K562 (cell line): Measurements from ENCODE around the gene DHX58. TPM values are rescaled to one million over a fixed set of nuclear protein-coding genes. Genes with fewer than 3 reads are reported as not detected.

Source experiments
- ATAC-seq: fragments of 200-7000 bp; cut with Tn5 transposase; 3 replicates; pipeline ENCODE4 v1.9.1; 2020; ENCODE audit warnings: moderate library complexity
- BruUV-seq: library from RNA; stranded (reverse); fragments of 400-500 nt; replicated peaks from 2 replicates; lab custom pipeline; 2021; lab: Mats Ljungman, UMichigan
- CTCF ChIA-PET: fragments of 300-600 bp; formaldehyde crosslinking; extraction: SDS; loops from one replicate; lab custom pipeline; 2021; ENCODE audit warnings: low intra/inter-chr PET ratio; lab: Yijun Ruan, JAX
- POLR2A ChIA-PET: fragments of 300-600, 350-650 bp; sonication (Branson Sonifier 250); formaldehyde crosslinking; extraction: SDS; loops from one replicate; lab custom pipeline; 2021; ENCODE audit warnings: antibody characterized with exemption, inconsistent platforms; lab: Yijun Ruan, JAX
- DNase-seq, 4 experiments: peaks; one replicate each; pipeline versions ENCODE4 v3.0.0 to v3.0.0-alpha.2; 2011 to 2018; ENCODE audit warnings: low spot score in 3 of 4, mixed read lengths in 3 of 4; ENCODE audit errors: extremely low read depth in 1 of 4
- FAIRE-seq: peaks from 2 replicates; lab custom pipeline; 2011; peaks lifted over from hg19 to GRCh38; lab: Jason Lieb, UNC
- H2AFZ ChIP-seq: 2 replicates; pipeline ENCODE4 v1.6.0; 2011; ENCODE audit warnings: low read depth, low read length, control low read depth, inconsistent platforms
- H3K27ac ChIP-seq: fragments of 200-600 bp; 3 replicates; pipeline ENCODE4 v1.8.0; 2011; ENCODE audit warnings: low read depth, mild to moderate bottlenecking, control low read depth, inconsistent platforms, low read length, moderate library complexity, mixed read lengths; ENCODE audit errors: extremely low read depth
- H3K27me3 ChIP-seq, 2 experiments: fragments of 300-600 bp in 1 of 2; 2 replicates in 1 of 2; 3 replicates in 1 of 2; pipeline versions ENCODE4 v1.6.0 to v1.8.0; 2011; ENCODE audit warnings: inconsistent platforms in 2 of 2, low read length in 2 of 2, mild to moderate bottlenecking in 1 of 2, mixed read lengths in 1 of 2, moderate library complexity in 1 of 2; ENCODE audit not compliant: control insufficient read depth in 2 of 2, insufficient read depth in 2 of 2
- H3K36me3 ChIP-seq: fragments of 300-600 bp; 3 replicates; pipeline ENCODE4 v1.8.0; 2011; ENCODE audit warnings: mild to moderate bottlenecking, low read length, inconsistent platforms; ENCODE audit not compliant: control insufficient read depth, insufficient read depth
- H3K4me1 ChIP-seq, 2 experiments: fragments of 200-600 bp in 1 of 2; replicated peaks in 1 of 2; 2 replicates in 1 of 2; 3 replicates in 1 of 2; pipeline versions ENCODE4 v1.5.1 to v1.8.0; 2011; ENCODE audit warnings: inconsistent platforms in 2 of 2, low read length in 2 of 2, mild to moderate bottlenecking in 1 of 2, mixed read lengths in 1 of 2, moderate library complexity in 1 of 2; ENCODE audit not compliant: control insufficient read depth in 2 of 2, insufficient read depth in 2 of 2
- H3K4me2 ChIP-seq: 2 replicates; pipeline ENCODE4 v1.6.1; 2011; ENCODE audit warnings: low read length, control low read depth, inconsistent platforms, mixed read lengths; ENCODE audit not compliant: insufficient read depth
- H3K4me3 ChIP-seq: fragments of 200-600 bp; sonication (generic), shearing (Covaris generic); 2 replicates; pipeline ENCODE4 v1.5.1; 2016; ENCODE audit warnings: control low read depth, inconsistent platforms
- H3K79me2 ChIP-seq: fragments of 200-600 bp; 3 replicates; pipeline ENCODE4 v1.8.0; 2011; ENCODE audit warnings: low read length, inconsistent platforms; ENCODE audit not compliant: control insufficient read depth, insufficient read depth
- H3K9ac ChIP-seq, 2 experiments: 2 replicates each; pipeline versions ENCODE4 v1.6.0 to v1.6.1; 2011; ENCODE audit warnings: low read depth in 2 of 2, low read length in 2 of 2, control low read depth in 1 of 2, inconsistent platforms in 1 of 2, mild to moderate bottlenecking in 1 of 2, mixed read lengths in 1 of 2; ENCODE audit not compliant: insufficient read depth in 1 of 2
- H3K9me1 ChIP-seq: one replicate; pipeline ENCODE4 v1.6.0; 2011; ENCODE audit warnings: inconsistent platforms, mild to moderate bottlenecking, low read length, moderate library complexity; ENCODE audit not compliant: control insufficient read depth, insufficient read depth
- H3K9me3 ChIP-seq: replicated peaks from 2 replicates; pipeline ENCODE4 v1.5.1; 2011; ENCODE audit warnings: low read depth, low read length, inconsistent platforms; ENCODE audit not compliant: control insufficient read depth, insufficient read depth
- H4K20me1 ChIP-seq: replicated peaks from 2 replicates; pipeline ENCODE4 v1.6.1; 2011; ENCODE audit warnings: low read length, inconsistent platforms, mixed read lengths; ENCODE audit not compliant: control insufficient read depth, insufficient read depth
- ETV6 ChIP-seq, 3 experiments: fragments of 150-350 bp in 1 of 3; sonication (generic) in 1 of 3; formaldehyde crosslinking in 1 of 3; IDR thresholded peaks; 2 replicates each; pipeline versions ENCODE4 v1.6.1 to v1.8.0; 2014 to 2022; ENCODE audit warnings: borderline replicate concordance in 2 of 3, low read depth in 2 of 3, antibody characterized with exemption in 1 of 3, low read length in 1 of 3, mild to moderate bottlenecking in 1 of 3, missing genetic modification reagents in 1 of 3
- ID3 ChIP-seq, 2 experiments: fragments of 250-450 bp in 1 of 2; fragments of 450-650 bp in 1 of 2; sonication (Bioruptor Pico) in 1 of 2; IDR thresholded peaks; 2 replicates each; pipeline versions ENCODE4 v1.6.1 to v1.8.0; 2016 to 2021; ENCODE audit warnings: mild to moderate bottlenecking in 2 of 2, moderate library complexity in 2 of 2, missing compliant biosample characterization in 1 of 2, missing genetic modification characterization in 1 of 2
- KAT7 ChIP-seq: sonication (generic); formaldehyde crosslinking; IDR thresholded peaks from 2 replicates; pipeline ENCODE4 v1.8.0; 2022; ENCODE audit warnings: missing genetic modification reagents, mild to moderate bottlenecking, borderline replicate concordance
- KDM4B ChIP-seq, 2 experiments: fragments of 450-650 bp in 1 of 2; sonication (generic) in 1 of 2; IDR thresholded peaks; 2 replicates each; pipeline ENCODE4 v1.6.1; 2016 to 2017; ENCODE audit warnings: borderline replicate concordance in 2 of 2, antibody characterized with exemption in 1 of 2, low read depth in 1 of 2, mild to moderate bottlenecking in 1 of 2
- KLF16 ChIP-seq: IDR thresholded peaks from 2 replicates; pipeline ENCODE4 v1.6.1; 2016; ENCODE audit warnings: antibody characterized with exemption
- MAFG ChIP-seq: fragments of 450-650 bp; conservative IDR thresholded peaks from 2 replicates; pipeline ENCODE4 v1.6.1; 2016; ENCODE audit warnings: missing genetic modification characterization, missing compliant biosample characterization
- MEIS2 ChIP-seq: fragments of 450-650 bp; IDR thresholded peaks from 2 replicates; pipeline ENCODE4 v1.6.1; 2014; ENCODE audit warnings: mild to moderate bottlenecking; ENCODE audit not compliant: partially characterized antibody
- NCOA1 ChIP-seq: fragments of 450-650 bp; IDR thresholded peaks from 2 replicates; pipeline ENCODE4 v1.6.1; 2016; ENCODE audit warnings: low read depth
- NFXL1 ChIP-seq: fragments of 450-650 bp; formaldehyde crosslinking; IDR thresholded peaks from 2 replicates; pipeline ENCODE4 v1.4.0; 2021; ENCODE audit warnings: mild to moderate bottlenecking
- SP2 ChIP-seq: IDR thresholded peaks from 2 replicates; pipeline ENCODE4 v1.6.1; 2011; ENCODE audit warnings: mild to moderate bottlenecking, low read depth, low read length, moderate library complexity; ENCODE audit not compliant: poor library complexity, severe bottlenecking; ENCODE audit errors: extremely low read depth
- TAF9B ChIP-seq: fragments of 450-650 bp; IDR thresholded peaks from 2 replicates; pipeline ENCODE4 v1.6.1; 2018; ENCODE audit warnings: mild to moderate bottlenecking; ENCODE audit not compliant: partially characterized antibody
- TCFL5 ChIP-seq: fragments of 250-450 bp; sonication (Bioruptor Pico); conservative IDR thresholded peaks from 2 replicates; pipeline ENCODE4 v1.6.1; 2021; ENCODE audit warnings: mild to moderate bottlenecking, moderate library complexity, matching md5 sums
- TRIM25 ChIP-seq: fragments of 450-650 bp; IDR thresholded peaks from 2 replicates; pipeline ENCODE4 v1.7.0; 2016; ENCODE audit warnings: borderline replicate concordance
- USF2 ChIP-seq: sonication (generic); formaldehyde crosslinking; IDR thresholded peaks from 2 replicates; pipeline ENCODE4 v1.5.0; 2020; ENCODE audit warnings: missing genetic modification reagents
- ZNF764 ChIP-seq: fragments of 250-450 bp; sonication (Bioruptor Pico); IDR thresholded peaks from 2 replicates; pipeline ENCODE4 v1.4.0; 2020; ENCODE audit warnings: low read depth, mild to moderate bottlenecking, moderate library complexity
- whole genome bisulfite sequencing: fragments of 100-300 bp; shearing (Covaris generic); methylation state at CpG from one replicate; pipeline ENCODE4 v1.1.6; 2016; ENCODE audit warnings: low coverage, mixed read lengths; ENCODE audit not compliant: insufficient coverage; ENCODE audit errors: missing lambda C conversion rate; 5-methylcytosine and 5-hydroxymethylcytosine counted together
- in situ Hi-C: fragments of 300-500 bp; cut with MboI; formaldehyde crosslinking; loops from 4 replicates; pipeline ENCODE4 v1.15.0; 2018; ENCODE audit warnings: inconsistent platforms, mixed read lengths
- intact Hi-C: fragments of 100-400 bp; cut with micrococcal nuclease; formaldehyde crosslinking; loops from 2 replicates; pipeline ENCODE4 v1.14.2; 2022
- polyA plus RNA-seq, 8 experiments: library from polyadenylated mRNA; depleted of rRNA in 4 of 8; stranded (reverse) in 5 of 8; unstranded in 3 of 8; fragments of >200 nt; fragmentation: Nextera tagmentation in 2 of 8; fragmentation: Illumina TruSeq in 1 of 8; extraction: Ambion mirVana in 2 of 8; extraction: Trizol in 1 of 8; gene quantifications; 2 replicates each; pipeline versions ENCODE4 v1.2.1 to v1.2.3, GENCODE V29; 2011 to 2014; ENCODE audit warnings: inconsistent platforms in 1 of 8, missing spikeins in 1 of 8
- total RNA-seq, 7 experiments: library from RNA; depleted of rRNA in 6 of 7; stranded (reverse); fragments of >200 nt in 6 of 7; fragmentation: Illumina TruSeq in 2 of 7; extraction: Trizol in 2 of 7; gene quantifications; 2 replicates each; pipeline versions ENCODE4 v1.2.1 to v1.2.3, GENCODE V29; 2011 to 2021; ENCODE audit warnings: low replicate concordance in 1 of 7

The DHX58 gene
- total and polyA plus RNA-seq, 9 of the 15 experiments (the other 6 are each of a cell fraction or from before 2014, with no cell fraction given), result 0.15 to 3.0 (median 1.4) TPM

GRCh38 chr17:42062681-42063080 is 49.8 kb downstream of the DHX58 start:
- Histone ChIP-seq H2AFZ (no peak overlapping the region), H3K27ac (no peak overlapping the region), H3K4me3 (no peak overlapping the region), H4K20me1 (no peaks in the 10 kb centered on the region), H3K27me3 (no peaks in the 10 kb centered on the region), H3K9me3 (no peaks in the 10 kb centered on the region), H3K4me1 (peaks cover 0 to 19% of the 10 kb centered on the region in 2 experiments; a peak in 3 of 5 replicates), H3K36me3 (no peaks in the 10 kb centered on the region), H3K9me1 (peaks cover 3% of the 10 kb centered on the region), H3K9ac (no peak overlapping the region), H3K4me2 (no peak overlapping the region), H3K79me2 (no peaks in the 10 kb centered on the region)
- WGBS, result 35% methylated on average over 12 of the region's 14 CpGs
- DNase-seq (no peak), FAIRE-seq (no peak), ATAC-seq (no peak)
- no TSS peak for BruUV-seq
- TF ChIP-seq NCOA1, result no peak
- TF ChIP-seq KDM4B (IDR thresholded peaks at IDR 0.05; ENCODE audit: borderline replicate concordance in 2 of 2, low read depth in 1 of 2), result no peak
- TF ChIP-seq TRIM25, result no peak
- TF ChIP-seq MAFG (tag), result no peak
- TF ChIP-seq ZNF764, result no peak
- no peak for TF ChIP-seq TCFL5 (CRISPR knock-in tag)
- no peak for TF ChIP-seq TAF9B
- TF ChIP-seq NFXL1 (CRISPR knock-in tag), result no peak
- no peak for TF ChIP-seq MEIS2
- no peak for TF ChIP-seq ETV6 (IDR thresholded peaks at IDR 0.05; ENCODE audit: borderline replicate concordance in 1 of 2, low read depth in 2 of 2, low read length in 1 of 2)
- no peak for TF ChIP-seq ETV6 (CRISPR knock-in tag; IDR thresholded peaks at IDR 0.05; ENCODE audit: borderline replicate concordance)
- TF ChIP-seq USF2, result no peak
- TF ChIP-seq KAT7, result no peak
- TF ChIP-seq ID3 (CRISPR knock-in tag; IDR thresholded peaks at IDR 0.05), result no peak
- no peak for TF ChIP-seq ID3 (tag; IDR thresholded peaks at IDR 0.05)
- TF ChIP-seq KLF16, result no peak
- TF ChIP-seq SP2, result no peak
- ChIA-PET CTCF (interaction anchor here (0.6 kb wide), 2 partner anchors 99 to 125 kb away, joined by 3 read pairs; no protein-coding TSS in a partner anchor), POLR2A (no interaction called here)
- intact Hi-C loops, result no loop called here
- in situ Hi-C loops, result no loop called here
